Testis (tissue), 3 donors: ENCODE measurements around the gene CEMIP2. TPM values are rescaled to one million over a fixed set of nuclear protein-coding genes. Genes with fewer than 3 reads are reported as not detected.

Experiments used
- DNase-seq: peaks from one replicate; pipeline ENCODE4 v3.0.0-alpha.2; 2019
- H3K27ac ChIP-seq, 2 donors: fragments of 200-600 bp; sonication (generic); one replicate each; pipeline ENCODE4 v1.5.1; 2019
- H3K27me3 ChIP-seq: fragments of 200-600 bp; sonication (generic); one replicate; pipeline ENCODE4 v1.5.1; 2019
- H3K36me3 ChIP-seq: fragments of 200-600 bp; sonication (generic); one replicate; pipeline ENCODE4 v1.5.1; 2017; ENCODE audit warnings: low read depth; ENCODE audit errors: missing control alignments
- H3K4me1 ChIP-seq: fragments of 200-600 bp; sonication (generic); one replicate; pipeline ENCODE4 v1.5.1; 2019
- H3K4me3 ChIP-seq, 2 donors: fragments of 200-600 bp; sonication (generic); one replicate each; pipeline ENCODE4 v1.5.1; 2017 to 2019
- H3K9me3 ChIP-seq: fragments of 200-600 bp; sonication (generic); one replicate; pipeline ENCODE4 v1.5.1; 2017
- CTCF ChIP-seq, 3 experiments: fragments of 450-650 bp in 2 of 3; fragments of 200-600 bp in 1 of 3; sonication (generic) in 1 of 3; IDR thresholded peaks; one replicate each; pipeline ENCODE4 v1.5.1; 2016 to 2019; ENCODE audit warnings: antibody characterized with exemption in 3 of 3, mild to moderate bottlenecking in 2 of 3, moderate library complexity in 1 of 3
- POLR2A ChIP-seq: fragments of 450-650 bp; IDR thresholded peaks from one replicate; pipeline ENCODE4 v1.6.1; 2017; ENCODE audit warnings: antibody characterized with exemption, mild to moderate bottlenecking, moderate library complexity
- WGBS, 2 donors: methylation state at CpG; one replicate each; pipeline ENCODE4 v1.1.5; 2018; 5-methylcytosine and 5-hydroxymethylcytosine counted together
- intact Hi-C: fragments of 100-400 bp; cut with DNase I; formaldehyde crosslinking; loops from one replicate; pipeline ENCODE4 v1.15.1; 2023; ENCODE audit warnings: low total_unique reads
- polyA plus RNA-seq: library from polyadenylated mRNA; stranded (reverse); fragments of 350-450 nt; fragmentation: Illumina TruSeq; extraction: RNeasy Lipid Tissue Mini Kit (QIAGEN cat#74804); gene quantifications from one replicate; pipeline ENCODE4 v1.2.3, GENCODE V29; 2014; ENCODE audit warnings: low read depth, low replicate concordance; ENCODE audit not compliant: insufficient read depth
- total RNA-seq, 2 donors: library from RNA; depleted of rRNA; stranded (reverse); fragments of >200 nt; gene quantifications; one replicate each; pipeline ENCODE4 v1.2.3, GENCODE V29; 2016

CEMIP2 gene
- total and polyA plus RNA-seq, 3 donors from 2014 or later = 18.3 to 146 (median 109) TPM

GRCh38 chr9:71761938-71762353, 6.4 kb downstream of the CEMIP2 start:
- TF ChIP-seq POLR2A (no peak), CTCF (IDR thresholded peaks at IDR 0.05) (no peak)
- H3K27ac ChIP-seq = no peak overlapping the region
- H3K4me3 ChIP-seq = no peak overlapping the region
- no peaks in the 10 kb centered on the region for H3K27me3 ChIP-seq
- H3K4me1 ChIP-seq = peaks cover 15% of the 10 kb centered on the region
- 87 to 93% methylated on average over 5 of the region's 5 CpGs for WGBS, 2 donors
- H3K9me3 ChIP-seq = no peaks in the 10 kb centered on the region
- intact Hi-C loops = no loop called here
- no peaks in the 10 kb centered on the region for H3K36me3 ChIP-seq
- DNase-seq = no peak

- no peak overlapping the region for H3K27ac ChIP-seq
- H3K4me1 ChIP-seq = peaks cover 19% of the 10 kb centered on the region
- TF ChIP-seq POLR2A = no peak
- no peak for TF ChIP-seq CTCF (IDR thresholded peaks at IDR 0.05)
- no peaks in the 10 kb centered on the region for H3K27me3 ChIP-seq
- H3K4me3 ChIP-seq = no peak overlapping the region
- no peaks in the 10 kb centered on the region for H3K9me3 ChIP-seq
- DNase-seq = no peak
- no peaks in the 10 kb centered on the region for H3K36me3 ChIP-seq
- intact Hi-C loops = no loop called here
- 67 to 89% methylated on average over 5 of the region's 5 CpGs for WGBS, 2 donors
Observed at GRCh38 chr9:71760901-71761300, 7.4 kb downstream of the CEMIP2 start.

GRCh38 chr9:71758785-71759184, 9.5 kb downstream of the CEMIP2 start:
- TF ChIP-seq CTCF (IDR thresholded peaks at IDR 0.05) = no peak
- TF ChIP-seq POLR2A = no peak
- WGBS, 2 donors = 88 to 94% methylated on average over 2 of the region's 2 CpGs
- Histone ChIP-seq H3K9me3 (no peaks in the 10 kb centered on the region), H3K4me1 (peaks cover 12% of the 10 kb centered on the region), H3K36me3 (no peaks in the 10 kb centered on the region), H3K4me3 (no peak overlapping the region), H3K27me3 (no peaks in the 10 kb centered on the region), H3K27ac (no peak overlapping the region)
- DNase-seq = no peak
- intact Hi-C loops = no loop called here

- Histone ChIP-seq H3K9me3 (no peaks in the 10 kb centered on the region), H3K27ac (no peak overlapping the region), H3K4me3 (no peak overlapping the region), H3K36me3 (no peaks in the 10 kb centered on the region), H3K27me3 (no peaks in the 10 kb centered on the region), H3K4me1 (peaks cover 11% of the 10 kb centered on the region)
- WGBS, 2 donors = 86 to 87% methylated on average over 4 of the region's 4 CpGs
- intact Hi-C loops = no loop called here
- TF ChIP-seq CTCF (IDR thresholded peaks at IDR 0.05) (no peak), POLR2A (no peak)
- no peak for DNase-seq
Observed at GRCh38 chr9:71758277-71758676, 10.0 kb downstream of the CEMIP2 start.

GRCh38 chr9:71756753-71757152, 11.6 kb downstream of the CEMIP2 start:
- TF ChIP-seq POLR2A (no peak), CTCF (IDR thresholded peaks at IDR 0.05) (no peak)
- WGBS, 2 donors = 67 to 82% methylated on average over 1 of the region's 1 CpG
- no peak overlapping the region for H3K4me3 ChIP-seq

More at GRCh38 chr9:71756753-71757152, 11.6 kb downstream of the CEMIP2 start:
- peaks cover 11% of the 10 kb centered on the region for H3K4me1 ChIP-seq
- intact Hi-C loops = no loop called here
- no peaks in the 10 kb centered on the region for H3K36me3 ChIP-seq
- no peak overlapping the region for H3K27ac ChIP-seq
- H3K9me3 ChIP-seq = no peaks in the 10 kb centered on the region
- H3K27me3 ChIP-seq = no peaks in the 10 kb centered on the region
- no peak for DNase-seq
